HepG2 (cell line): Measurements from ENCODE around the gene GP1BA. TPM values are rescaled to one million over a fixed set of nuclear protein-coding genes. Genes with fewer than 3 reads are reported as not detected.

ENCODE experiments used
- ATAC-seq: fragments of 200-7000 bp; cut with Tn5 transposase; 3 replicates; pipeline ENCODE4 v1.9.1; 2020; ENCODE audit warnings: mild to moderate bottlenecking, moderate library complexity
- BruUV-seq: library from RNA; stranded (reverse); fragments of 400-500 nt; replicated peaks from 2 replicates; lab custom pipeline; 2021; lab: Mats Ljungman, UMichigan
- CTCF ChIA-PET: fragments of 300-600 bp; formaldehyde crosslinking; extraction: SDS; loops from one replicate; lab custom pipeline; 2021; ENCODE audit warnings: low total read pairs, inconsistent platforms, low intra/inter-chr PET ratio; lab: Yijun Ruan, JAX
- POLR2A ChIA-PET: fragments of 350-600 bp; sonication (Branson Sonifier 250); formaldehyde crosslinking; loops from one replicate; lab custom pipeline; 2020; ENCODE audit warnings: antibody characterized with exemption, inconsistent platforms; lab: Yijun Ruan, JAX
- DNase-seq: peaks from one replicate; pipeline ENCODE4 v3.0.0-alpha.2; 2015; ENCODE audit warnings: low spot score
- FAIRE-seq: peaks from 3 replicates; lab custom pipeline; 2011; peaks lifted over from hg19 to GRCh38; lab: Jason Lieb, UNC
- H2AFZ ChIP-seq: one replicate; pipeline ENCODE4 v1.6.1; 2011; ENCODE audit warnings: low read length, inconsistent platforms
- H3K27ac ChIP-seq: fragments of 300-600 bp; 3 replicates; pipeline ENCODE4 v1.8.0; 2011; ENCODE audit warnings: mixed run types, mild to moderate bottlenecking, mixed read lengths, low read length, inconsistent platforms; ENCODE audit not compliant: insufficient read depth; ENCODE audit errors: extremely low read length
- H3K27me3 ChIP-seq, 2 experiments: fragments of 200-600 bp in 1 of 2; 2 replicates in 1 of 2; 3 replicates in 1 of 2; pipeline versions ENCODE4 v1.6.0 to v1.8.0; 2011; ENCODE audit warnings: low read length in 2 of 2, mild to moderate bottlenecking in 2 of 2, moderate library complexity in 2 of 2, inconsistent platforms in 1 of 2; ENCODE audit not compliant: insufficient read depth in 2 of 2, control insufficient read depth in 1 of 2
- H3K36me3 ChIP-seq, 2 experiments: fragments of 200-600 bp in 1 of 2; replicated peaks in 1 of 2; 2 replicates in 1 of 2; 3 replicates in 1 of 2; pipeline versions ENCODE4 v1.5.1 to v1.8.0; 2011; ENCODE audit warnings: low read length in 2 of 2, inconsistent platforms in 1 of 2; ENCODE audit not compliant: insufficient read depth in 2 of 2, control insufficient read depth in 1 of 2
- H3K4me1 ChIP-seq: 2 replicates; pipeline ENCODE4 v1.5.1; 2012; ENCODE audit warnings: low read length, inconsistent platforms; ENCODE audit not compliant: insufficient read depth
- H3K4me2 ChIP-seq: 2 replicates; pipeline ENCODE4 v1.6.0; 2011; ENCODE audit warnings: low read depth, low read length, inconsistent platforms
- H3K4me3 ChIP-seq, 3 experiments: fragments of 200-600 bp in 1 of 3; sonication (generic), shearing (Covaris generic) in 1 of 3; replicated peaks in 1 of 3; 2 replicates each; pipeline ENCODE4 v1.5.1; 2011 to 2016; ENCODE audit warnings: low read length in 3 of 3, inconsistent platforms in 2 of 3, low read depth in 2 of 3, mild to moderate bottlenecking in 2 of 3, control low read depth in 1 of 3, mixed read lengths in 1 of 3; ENCODE audit not compliant: insufficient read depth in 1 of 3
- H3K79me2 ChIP-seq: one replicate; pipeline ENCODE4 v1.6.1; 2011; ENCODE audit warnings: low read length, inconsistent platforms; ENCODE audit not compliant: insufficient read depth
- H3K9ac ChIP-seq: 2 replicates; pipeline ENCODE4 v1.6.0; 2011; ENCODE audit warnings: mild to moderate bottlenecking, low read depth, low read length, inconsistent platforms; ENCODE audit not compliant: insufficient read depth
- H3K9me3 ChIP-seq: 2 replicates; pipeline ENCODE4 v1.5.1; 2012; ENCODE audit warnings: mild to moderate bottlenecking, low read length
- H4K20me1 ChIP-seq: 2 replicates; pipeline ENCODE4 v1.6.0; 2011; ENCODE audit warnings: inconsistent platforms, mild to moderate bottlenecking, low read length, moderate library complexity; ENCODE audit not compliant: insufficient read depth
- ATM ChIP-seq: fragments of 450-650 bp; IDR thresholded peaks from 2 replicates; pipeline ENCODE4 v1.7.1; 2017; ENCODE audit warnings: mild to moderate bottlenecking, borderline replicate concordance
- GABPB1 ChIP-seq: IDR thresholded peaks from 2 replicates; pipeline ENCODE4 v1.6.1; 2016; ENCODE audit warnings: mild to moderate bottlenecking, missing genetic modification reagents, moderate library complexity, missing compliant biosample characterization
- KMT2A ChIP-seq: sonication (generic); formaldehyde crosslinking; IDR thresholded peaks from 2 replicates; pipeline ENCODE4 v1.4.0; 2020; ENCODE audit warnings: missing genetic modification reagents
- MEF2D ChIP-seq: sonication (generic); formaldehyde crosslinking; IDR thresholded peaks from 2 replicates; pipeline ENCODE4 v1.5.1; 2020; ENCODE audit warnings: mild to moderate bottlenecking, missing genetic modification reagents
- NKX3-1 ChIP-seq: sonication (generic); formaldehyde crosslinking; IDR thresholded peaks from 2 replicates; pipeline ENCODE4 v1.5.0; 2020; ENCODE audit warnings: missing genetic modification reagents
- XBP1 ChIP-seq: sonication (generic); formaldehyde crosslinking; IDR thresholded peaks from 2 replicates; pipeline ENCODE4 v1.5.0; 2020; ENCODE audit warnings: missing genetic modification reagents
- YY1 ChIP-seq: IDR thresholded peaks from 2 replicates; pipeline ENCODE4 v1.6.1; 2011; ENCODE audit warnings: low read length, low read depth, moderate library complexity, mild to moderate bottlenecking; ENCODE audit not compliant: insufficient read depth, insufficient replicate concordance
- ZNF296 ChIP-seq: sonication (generic); formaldehyde crosslinking; conservative IDR thresholded peaks from 2 replicates; pipeline ENCODE4 v1.5.0; 2020; ENCODE audit warnings: mild to moderate bottlenecking, missing genetic modification reagents
- WGBS: methylation state at CpG from one replicate; pipeline ENCODE4 v1.1.6; 2017; ENCODE audit warnings: low lambda C conversion rate; 5-methylcytosine and 5-hydroxymethylcytosine counted together
- in situ Hi-C: cut with HindIII; loops from 2 replicates; pipeline ENCODE4 v1.10.0; 2017; ENCODE audit warnings: low pct_unique_long_range_greater_than_20kb; ENCODE audit not compliant: extremely low pct_ligation_motif_present
- intact Hi-C: fragments of 100-400 bp; cut with micrococcal nuclease; formaldehyde crosslinking; loops from one replicate; pipeline ENCODE4 v1.10.0; 2022; ENCODE audit not compliant: unreplicated experiment
- polyA plus RNA-seq, 8 experiments: library from polyadenylated mRNA; depleted of rRNA in 3 of 8; stranded (reverse) in 7 of 8; unstranded in 1 of 8; fragments of >200 nt; fragmentation: Illumina TruSeq in 4 of 8; extraction: Trizol in 4 of 8; gene quantifications; 2 replicates each; pipeline versions ENCODE4 v1.2.1 to v1.2.3, GENCODE V29; 2011 to 2016; ENCODE audit warnings: low read depth in 4 of 8, missing spikeins in 1 of 8, mixed read lengths in 1 of 8; ENCODE audit not compliant: insufficient read depth in 1 of 8
- total RNA-seq, 5 experiments: library from RNA; depleted of rRNA; stranded (reverse); fragments of >200 nt; fragmentation: Illumina TruSeq; extraction: Trizol; gene quantifications; 2 replicates each; pipeline ENCODE4 v1.2.3, GENCODE V29; 2016; ENCODE audit warnings: low read depth in 1 of 5
- TF ChIP-seq, protein P1 (sequence below): sonication (generic); formaldehyde crosslinking; conservative IDR thresholded peaks from 2 replicates; pipeline ENCODE4 v1.8.0; 2022; ENCODE audit warnings: low read depth, missing genetic modification reagents
- TF ChIP-seq, protein P2 (sequence below): sonication (generic); formaldehyde crosslinking; IDR thresholded peaks from 2 replicates; pipeline ENCODE4 v1.9.0; 2022; ENCODE audit warnings: missing genetic modification reagents, mild to moderate bottlenecking, borderline replicate concordance

The GP1BA gene
- total and polyA plus RNA-seq, 2 of the 13 experiments (the other 11 are each of a cell fraction or from before 2014, with no cell fraction given), result not detected

DNA sequence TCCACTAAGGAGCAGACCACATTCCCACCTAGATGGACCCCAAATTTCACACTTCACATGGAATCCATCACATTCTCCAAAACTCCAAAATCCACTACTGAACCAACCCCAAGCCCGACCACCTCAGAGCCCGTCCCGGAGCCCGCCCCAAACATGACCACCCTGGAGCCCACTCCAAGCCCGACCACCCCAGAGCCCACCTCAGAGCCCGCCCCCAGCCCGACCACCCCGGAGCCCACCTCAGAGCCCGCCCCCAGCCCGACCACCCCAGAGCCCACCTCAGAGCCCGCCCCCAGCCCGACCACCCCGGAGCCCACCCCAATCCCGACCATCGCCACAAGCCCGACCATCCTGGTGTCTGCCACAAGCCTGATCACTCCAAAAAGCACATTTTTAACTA is 1.6 kb downstream of the GP1BA start (continued):
- TF ChIP-seq, protein P1, sequence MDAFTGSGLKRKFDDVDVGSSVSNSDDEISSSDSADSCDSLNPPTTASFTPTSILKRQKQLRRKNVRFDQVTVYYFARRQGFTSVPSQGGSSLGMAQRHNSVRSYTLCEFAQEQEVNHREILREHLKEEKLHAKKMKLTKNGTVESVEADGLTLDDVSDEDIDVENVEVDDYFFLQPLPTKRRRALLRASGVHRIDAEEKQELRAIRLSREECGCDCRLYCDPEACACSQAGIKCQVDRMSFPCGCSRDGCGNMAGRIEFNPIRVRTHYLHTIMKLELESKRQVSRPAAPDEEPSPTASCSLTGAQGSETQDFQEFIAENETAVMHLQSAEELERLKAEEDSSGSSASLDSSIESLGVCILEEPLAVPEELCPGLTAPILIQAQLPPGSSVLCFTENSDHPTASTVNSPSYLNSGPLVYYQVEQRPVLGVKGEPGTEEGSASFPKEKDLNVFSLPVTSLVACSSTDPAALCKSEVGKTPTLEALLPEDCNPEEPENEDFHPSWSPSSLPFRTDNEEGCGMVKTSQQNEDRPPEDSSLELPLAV (CRISPR knock-in tag), result no peak
- no peak for TF ChIP-seq KMT2A (CRISPR knock-in tag)
- no peak for TF ChIP-seq ATM

DNA sequence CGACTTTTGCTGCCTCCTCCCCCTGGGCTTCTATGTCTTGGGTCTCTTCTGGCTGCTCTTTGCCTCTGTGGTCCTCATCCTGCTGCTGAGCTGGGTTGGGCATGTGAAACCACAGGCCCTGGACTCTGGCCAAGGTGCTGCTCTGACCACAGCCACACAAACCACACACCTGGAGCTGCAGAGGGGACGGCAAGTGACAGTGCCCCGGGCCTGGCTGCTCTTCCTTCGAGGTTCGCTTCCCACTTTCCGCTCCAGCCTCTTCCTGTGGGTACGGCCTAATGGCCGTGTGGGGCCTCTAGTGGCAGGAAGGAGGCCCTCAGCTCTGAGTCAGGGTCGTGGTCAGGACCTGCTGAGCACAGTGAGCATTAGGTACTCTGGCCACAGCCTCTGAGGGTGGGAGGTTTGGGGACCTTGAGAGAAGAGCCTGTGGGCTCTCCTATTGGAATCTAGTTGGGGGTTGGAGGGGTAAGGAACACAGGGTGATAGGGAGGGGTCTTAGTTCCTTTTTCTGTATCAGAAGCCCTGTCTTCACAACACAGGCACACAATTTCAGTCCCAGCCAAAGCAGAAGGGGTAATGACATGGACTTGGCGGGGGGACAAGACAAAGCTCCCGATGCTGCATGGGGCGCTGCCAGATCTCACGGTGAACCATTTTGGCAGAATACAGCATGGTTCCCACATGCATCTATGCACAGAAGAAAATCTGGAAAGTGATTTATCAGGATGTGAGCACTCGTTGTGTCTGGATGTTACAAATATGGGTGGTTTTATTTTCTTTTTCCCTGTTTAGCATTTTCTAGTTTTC is 2.3 kb downstream of the GP1BA start:
- H3K4me3 ChIP-seq, result peak overlapping the region in 2 of 3 experiments; percentile 31 to 46; a peak in 2 of 6 replicates
- H3K9ac ChIP-seq, result peak overlapping the region; percentile 17; the same call in 1 of the 2 replicates
- BruUV-seq, result no TSS peak
- H3K27ac ChIP-seq, result no peak overlapping the region
- H3K36me3 ChIP-seq, result peaks cover 0 to 13% of the 10 kb centered on the region in 2 experiments; a peak in 3 of 5 replicates
- FAIRE-seq (peak; percentile 56), ATAC-seq (peak; percentile 91), DNase-seq (peak; percentile 46)
- WGBS, result 66% methylated on average over 7 of the region's 14 CpGs
- H3K4me2 ChIP-seq, result peak overlapping the region; percentile 69
- ChIA-PET CTCF (interaction anchor here (2.0 kb wide), 1 partner anchor 25 kb away, joined by 10 read pairs; no protein-coding TSS in a partner anchor), POLR2A (interaction anchor here (0.8 to 1.5 kb wide), 5 partner anchors 14 to 33 kb away, joined by 3 to 11 read pairs (median 4); partner anchors contain the start of genes ENO3, PFN1 and SPAG7)
- no peaks in the 10 kb centered on the region for H3K9me3 ChIP-seq
- no peak overlapping the region for H2AFZ ChIP-seq
- H3K4me1 ChIP-seq, result peaks cover 22% of the 10 kb centered on the region
- in situ Hi-C loops, result no loop called here
- no peaks in the 10 kb centered on the region for H4K20me1 ChIP-seq
- intact Hi-C loops, result loop anchor here (1.0 kb wide), 1 partner anchor 25 kb away; no protein-coding TSS in a partner anchor
- H3K27me3 ChIP-seq, result no peaks in the 10 kb centered on the region
- H3K79me2 ChIP-seq, result peaks cover 15% of the 10 kb centered on the region
- TF ChIP-seq, protein P2, sequence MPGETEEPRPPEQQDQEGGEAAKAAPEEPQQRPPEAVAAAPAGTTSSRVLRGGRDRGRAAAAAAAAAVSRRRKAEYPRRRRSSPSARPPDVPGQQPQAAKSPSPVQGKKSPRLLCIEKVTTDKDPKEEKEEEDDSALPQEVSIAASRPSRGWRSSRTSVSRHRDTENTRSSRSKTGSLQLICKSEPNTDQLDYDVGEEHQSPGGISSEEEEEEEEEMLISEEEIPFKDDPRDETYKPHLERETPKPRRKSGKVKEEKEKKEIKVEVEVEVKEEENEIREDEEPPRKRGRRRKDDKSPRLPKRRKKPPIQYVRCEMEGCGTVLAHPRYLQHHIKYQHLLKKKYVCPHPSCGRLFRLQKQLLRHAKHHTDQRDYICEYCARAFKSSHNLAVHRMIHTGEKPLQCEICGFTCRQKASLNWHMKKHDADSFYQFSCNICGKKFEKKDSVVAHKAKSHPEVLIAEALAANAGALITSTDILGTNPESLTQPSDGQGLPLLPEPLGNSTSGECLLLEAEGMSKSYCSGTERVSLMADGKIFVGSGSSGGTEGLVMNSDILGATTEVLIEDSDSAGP (CRISPR knock-in tag), result peak; percentile 80; the same call in 1 of the 2 replicates
- peak; percentile 54 for TF ChIP-seq YY1
- peak; percentile 44 for TF ChIP-seq GABPB1
- TF ChIP-seq MEF2D (CRISPR knock-in tag), result peak; percentile 60; the same call in 1 of the 2 replicates
- TF ChIP-seq XBP1 (CRISPR knock-in tag), result no peak
- TF ChIP-seq, protein P1 (CRISPR knock-in tag), result no peak
- no peak for TF ChIP-seq ZNF296 (CRISPR knock-in tag)
- TF ChIP-seq NKX3-1 (CRISPR knock-in tag), result no peak
